Measurements from ENCODE around the gene GNB1L.

Gene GNB1L

GRCh38 chr22:19743081-19743480 lies 111.6 kb downstream of the GNB1L start:
- no peaks in the 10 kb centered on the region; the same call in 1 of the 2 replicates for H3K27me3 ChIP-seq (replicated peaks; ENCODE audit: control insufficient read depth, insufficient read depth, low read length)
- no peak for DNase-seq (ENCODE audit: extremely low read depth, insufficient read length)
- H3K36me3 ChIP-seq (ENCODE audit: control insufficient read depth, insufficient read depth, low read length): no peaks in the 10 kb centered on the region
- TF ChIP-seq CTCF (IDR thresholded peaks at IDR 0.05; ENCODE audit: insufficient read depth, low read length, poor library complexity, severe bottlenecking): no peak
- no peak overlapping the region for H3K4me3 ChIP-seq (replicated peaks; ENCODE audit: low read depth, low read length)

- no peak for DNase-seq (ENCODE audit: extremely low read depth, insufficient read length)
- no peak for TF ChIP-seq CTCF (IDR thresholded peaks at IDR 0.05; ENCODE audit: insufficient read depth, low read length, poor library complexity, severe bottlenecking)
- Histone ChIP-seq H3K36me3 (ENCODE audit: control insufficient read depth, insufficient read depth, low read length) (no peaks in the 10 kb centered on the region), H3K4me3 (replicated peaks; ENCODE audit: low read depth, low read length) (no peak overlapping the region), H3K27me3 (replicated peaks; ENCODE audit: control insufficient read depth, insufficient read depth, low read length) (no peaks in the 10 kb centered on the region; the same call in 1 of the 2 replicates)
Observed at GRCh38 chr22:19742160-19743066, 112.3 kb downstream of the GNB1L start.

- TF ChIP-seq CTCF (IDR thresholded peaks at IDR 0.05; ENCODE audit: insufficient read depth, low read length, poor library complexity, severe bottlenecking): no peak
- no peak for DNase-seq (ENCODE audit: extremely low read depth, insufficient read length)
- no peaks in the 10 kb centered on the region; the same call in 1 of the 2 replicates for H3K27me3 ChIP-seq (replicated peaks; ENCODE audit: control insufficient read depth, insufficient read depth, low read length)
- H3K4me3 ChIP-seq (replicated peaks; ENCODE audit: low read depth, low read length): no peak overlapping the region
- no peaks in the 10 kb centered on the region for H3K36me3 ChIP-seq (ENCODE audit: control insufficient read depth, insufficient read depth, low read length)
Observed at GRCh38 chr22:19741053-19741452, 113.6 kb downstream of the GNB1L start.

GRCh38 chr22:19740586-19740985 lies 114.1 kb downstream of the GNB1L start:
- Histone ChIP-seq H3K27me3 (replicated peaks; ENCODE audit: control insufficient read depth, insufficient read depth, low read length) (no peaks in the 10 kb centered on the region; the same call in 1 of the 2 replicates), H3K36me3 (ENCODE audit: control insufficient read depth, insufficient read depth, low read length) (no peaks in the 10 kb centered on the region), H3K4me3 (replicated peaks; ENCODE audit: low read depth, low read length) (no peak overlapping the region)
- no peak for TF ChIP-seq CTCF (IDR thresholded peaks at IDR 0.05; ENCODE audit: insufficient read depth, low read length, poor library complexity, severe bottlenecking)
- no peak for DNase-seq (ENCODE audit: extremely low read depth, insufficient read length)

- no peak for TF ChIP-seq CTCF (IDR thresholded peaks at IDR 0.05; ENCODE audit: insufficient read depth, low read length, poor library complexity, severe bottlenecking)
- H3K36me3 ChIP-seq (ENCODE audit: control insufficient read depth, insufficient read depth, low read length): no peaks in the 10 kb centered on the region
- no peak overlapping the region for H3K4me3 ChIP-seq (replicated peaks; ENCODE audit: low read depth, low read length)
- no peak for DNase-seq (ENCODE audit: extremely low read depth, insufficient read length)
- no peaks in the 10 kb centered on the region for H3K27me3 ChIP-seq (replicated peaks; ENCODE audit: control insufficient read depth, insufficient read depth, low read length)
Observed at GRCh38 chr22:19739911-19740449, 114.7 kb downstream of the GNB1L start.
